CD1c-positive myeloid dendritic cell (primary cell): Measurements from ENCODE around the gene TXNRD3.
A peak's percentile ranks its signal among the peaks of the same experiment; 100 is the strongest.
"Not testable (repeated sequence)": the region's sequence is repeated elsewhere in the genome, so short reads cannot be mapped to it uniquely, and the experiment has no call there.

ENCODE experiments used
- DNase-seq: peaks from one replicate; pipeline ENCODE4 v3.0.0-alpha.2; 2016; ENCODE audit errors: extremely low spot score

Gene TXNRD3

GRCh38 chr3:126595479-126595878 lies 59.4 kb downstream of the TXNRD3 start:
- DNase-seq, result not testable (repeated sequence)

GRCh38 chr3:126591515-126591914 lies 63.4 kb downstream of the TXNRD3 start:
- peak; percentile 34 for DNase-seq

- DNase-seq, result no peak
Measured at GRCh38 chr3:126582311-126582710, 72.6 kb downstream of the TXNRD3 start.

GRCh38 chr3:126581569-126581968 lies 73.4 kb downstream of the TXNRD3 start:
- no peak for DNase-seq

GRCh38 chr3:126580746-126581145 lies 74.2 kb downstream of the TXNRD3 start:
- DNase-seq, result peak; percentile 6

- no peak for DNase-seq
Measured at GRCh38 chr3:126578702-126579101, 76.2 kb downstream of the TXNRD3 start.

- peak; percentile 15 for DNase-seq
Measured at GRCh38 chr3:126577261-126577660, 77.7 kb downstream of the TXNRD3 start.

GRCh38 chr3:126573492-126574117 lies 81.3 kb downstream of the TXNRD3 start:
- DNase-seq, result no peak

- no peak for DNase-seq
Measured at GRCh38 chr3:126571078-126571477, 83.8 kb downstream of the TXNRD3 start.

- no peak for DNase-seq
Measured at GRCh38 chr3:126570103-126570541, 84.8 kb downstream of the TXNRD3 start.

GRCh38 chr3:126569390-126569975 lies 85.4 kb downstream of the TXNRD3 start:
- DNase-seq, result no peak

GRCh38 chr3:126568776-126569342 lies 86.1 kb downstream of the TXNRD3 start:
- DNase-seq, result no peak

GRCh38 chr3:126567696-126568438 lies 87.1 kb downstream of the TXNRD3 start:
- no peak for DNase-seq

- DNase-seq, result no peak
Measured at GRCh38 chr3:126562737-126563276, 92.1 kb downstream of the TXNRD3 start.

GRCh38 chr3:126558336-126559071 lies 96.4 kb downstream of the TXNRD3 start, which contains the start of gene C3orf22:
Gene C3orf22 (minus strand): TSS chr3:126558932. CDS start chr3:126553390, 5,542 bp downstream.
- no peak for DNase-seq

GRCh38 chr3:126557761-126558160 lies 97.2 kb downstream of the TXNRD3 start:
- DNase-seq, result no peak

- DNase-seq, result no peak
Measured at GRCh38 chr3:126557415-126557745, 97.5 kb downstream of the TXNRD3 start.
